SU-DHL-6 (cell line): ENCODE measurements around the gene LHFPL4.

Source experiments
- H2AFZ ChIP-seq: fragments of 200-600 bp; sonication (generic); 2 replicates; pipeline ENCODE4 v1.6.1; 2014; ENCODE audit warnings: low read depth, mild to moderate bottlenecking, moderate library complexity, mixed read lengths, antibody characterized with exemption, low read length; ENCODE audit not compliant: severe bottlenecking
- H3F3A ChIP-seq: fragments of 200-600 bp; shearing (Covaris generic); 2 replicates; pipeline ENCODE4 v1.6.0; 2016; ENCODE audit warnings: antibody characterized with exemption, mild to moderate bottlenecking; ENCODE audit not compliant: insufficient read depth
- H3K27ac ChIP-seq: fragments of 200-600 bp; sonication (generic); 2 replicates; pipeline ENCODE4 v1.5.1; 2016; ENCODE audit warnings: low read depth, mild to moderate bottlenecking, low read length, moderate library complexity, mixed read lengths
- H3K27me3 ChIP-seq: fragments of 200-600 bp; sonication (generic), shearing (Covaris generic); 2 replicates; pipeline ENCODE4 v1.6.0; 2014; ENCODE audit warnings: mild to moderate bottlenecking, low read length
- H3K36me3 ChIP-seq: fragments of 200-600 bp; sonication (generic); 2 replicates; pipeline ENCODE4 v1.6.1; 2014; ENCODE audit warnings: mild to moderate bottlenecking, low read length, mixed read lengths
- H3K4me2 ChIP-seq: fragments of 300-600, 200-600 bp; shearing (Covaris generic), sonication (generic); 2 replicates; pipeline ENCODE4 v1.6.0; 2014; ENCODE audit warnings: low read length, low read depth, mild to moderate bottlenecking; ENCODE audit not compliant: poor library complexity, severe bottlenecking
- H3K4me3 ChIP-seq: fragments of 200-600 bp; sonication (generic); 2 replicates; pipeline ENCODE4 v1.5.1; 2014; ENCODE audit warnings: antibody characterized with exemption, low read length, mild to moderate bottlenecking, mixed read lengths; ENCODE audit not compliant: insufficient read depth, poor library complexity, severe bottlenecking
- H3K79me2 ChIP-seq: fragments of 200-600 bp; sonication (generic); 2 replicates; pipeline ENCODE4 v1.6.1; 2014; ENCODE audit warnings: mild to moderate bottlenecking, low read length, moderate library complexity; ENCODE audit not compliant: insufficient read depth
- H3K9ac ChIP-seq: fragments of 200-600 bp; sonication (generic); 2 replicates; pipeline ENCODE4 v1.7.0; 2014; ENCODE audit warnings: mild to moderate bottlenecking, low read length
- H3K9me2 ChIP-seq: fragments of 200-600 bp; sonication (generic); replicated peaks from 2 replicates; pipeline ENCODE4 v1.6.1; 2014; ENCODE audit warnings: low read length; ENCODE audit not compliant: insufficient read depth
- H3K9me3 ChIP-seq: fragments of 200-600 bp; sonication (generic); 2 replicates; pipeline ENCODE4 v1.6.1; 2014; ENCODE audit warnings: low read length, mixed read lengths; ENCODE audit not compliant: insufficient read depth
- H4K20me1 ChIP-seq: fragments of 200-600 bp; sonication (generic); 2 replicates; pipeline ENCODE4 v1.6.1; 2014; ENCODE audit warnings: low read depth, mild to moderate bottlenecking, antibody characterized with exemption, low read length, moderate library complexity, mixed read lengths
- CTCF ChIP-seq: fragments of 200-600 bp; sonication (generic); IDR thresholded peaks from one replicate; pipeline ENCODE4 v1.5.1; 2017; ENCODE audit warnings: antibody characterized with exemption, mild to moderate bottlenecking, low read length, moderate library complexity; ENCODE audit not compliant: insufficient read depth, poor library complexity, severe bottlenecking
- EZH2phosphoT487 ChIP-seq: fragments of 200-600 bp; sonication (generic), shearing (Covaris generic); conservative IDR thresholded peaks from 2 replicates; pipeline ENCODE4 v1.6.1; 2018; ENCODE audit warnings: mild to moderate bottlenecking, antibody characterized with exemption, low read length, moderate library complexity, mixed read lengths

LHFPL4 gene

GRCh38 chr3:9550999-9551398, 2.6 kb downstream of the LHFPL4 start:
- Histone ChIP-seq H3K9ac (no peak overlapping the region), H3K27me3 (no peaks in the 10 kb centered on the region), H3K36me3 (no peaks in the 10 kb centered on the region), H3K4me2 (no peak overlapping the region), H4K20me1 (no peaks in the 10 kb centered on the region), H3F3A (no peaks in the 10 kb centered on the region), H2AFZ (no peak overlapping the region), H3K9me2 (no peaks in the 10 kb centered on the region), H3K9me3 (no peaks in the 10 kb centered on the region), H3K79me2 (no peaks in the 10 kb centered on the region), H3K4me3 (no peak overlapping the region), H3K27ac (no peak overlapping the region)
- TF ChIP-seq EZH2phosphoT487 (no peak), CTCF (no peak)

GRCh38 chr3:9549600-9549999, 4.0 kb downstream of the LHFPL4 start:
- Histone ChIP-seq H2AFZ (no peak overlapping the region), H3K27me3 (no peaks in the 10 kb centered on the region), H3K4me2 (no peak overlapping the region), H3K27ac (no peak overlapping the region), H3F3A (no peaks in the 10 kb centered on the region), H3K36me3 (no peaks in the 10 kb centered on the region), H3K4me3 (no peak overlapping the region), H4K20me1 (no peaks in the 10 kb centered on the region), H3K9me3 (no peaks in the 10 kb centered on the region), H3K9ac (no peak overlapping the region), H3K79me2 (no peaks in the 10 kb centered on the region), H3K9me2 (no peaks in the 10 kb centered on the region)
- no peak for TF ChIP-seq CTCF
- TF ChIP-seq EZH2phosphoT487, result no peak

GRCh38 chr3:9548991-9549390, 4.6 kb downstream of the LHFPL4 start:
- H3K79me2 ChIP-seq, result no peaks in the 10 kb centered on the region
- no peak overlapping the region for H3K27ac ChIP-seq
- no peaks in the 10 kb centered on the region for H4K20me1 ChIP-seq
- H3K4me2 ChIP-seq, result no peak overlapping the region
- no peak overlapping the region for H3K4me3 ChIP-seq
- no peaks in the 10 kb centered on the region for H3K9me2 ChIP-seq
- no peaks in the 10 kb centered on the region for H3F3A ChIP-seq
- no peak overlapping the region for H2AFZ ChIP-seq
- no peaks in the 10 kb centered on the region for H3K36me3 ChIP-seq
- H3K9me3 ChIP-seq, result no peaks in the 10 kb centered on the region
- no peaks in the 10 kb centered on the region for H3K27me3 ChIP-seq
- no peak for TF ChIP-seq EZH2phosphoT487
- TF ChIP-seq CTCF, result no peak
- no peak overlapping the region for H3K9ac ChIP-seq
